ENCODE data around the gene VPS41. TPM values are rescaled to one million over a fixed set of nuclear protein-coding genes. Genes with fewer than 3 reads are reported as not detected.
A peak's percentile ranks its signal among the peaks of the same experiment; 100 is the strongest.
"Not testable (repeated sequence)": the region's sequence is repeated elsewhere in the genome, so short reads cannot be mapped to it uniquely, and the experiment has no call there.

The VPS41 gene
- total and polyA plus RNA-seq, 3 experiments from 2014 or later: 46.7 to 66.9 (median 66.0) TPM

DNA sequence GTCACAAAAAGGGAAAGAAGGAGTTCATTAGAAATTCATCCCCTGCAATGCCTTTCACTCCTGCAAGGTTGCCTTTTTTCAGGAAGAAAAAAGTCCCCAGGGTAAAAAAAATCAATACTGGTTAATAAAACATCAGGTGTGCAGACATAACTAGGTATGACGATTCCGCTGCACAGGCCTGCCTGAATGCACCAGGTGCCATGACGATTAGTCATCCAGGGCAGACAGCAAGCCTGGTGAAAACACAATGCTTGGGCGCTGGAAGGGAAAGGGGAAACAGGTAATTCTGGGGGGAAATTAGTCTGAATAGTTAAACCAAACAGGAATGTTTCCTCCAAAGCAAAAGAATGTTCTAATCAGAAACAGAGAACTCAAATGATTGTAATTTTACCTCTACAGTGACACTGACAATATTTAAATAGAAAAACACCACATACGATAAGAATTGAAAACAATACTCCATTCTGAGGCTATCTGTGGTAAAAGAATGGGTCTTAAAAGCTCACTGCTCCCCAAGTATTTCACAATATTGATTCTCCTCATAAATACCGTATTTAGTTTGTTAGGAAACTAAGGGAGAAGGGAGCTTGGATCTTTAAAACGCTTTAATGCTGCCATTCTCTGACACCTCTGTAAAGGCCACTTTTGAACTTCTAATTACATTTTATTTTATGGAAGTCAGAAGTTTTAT lies 45.2 kb downstream of the VPS41 start:
- H3K27ac Mint-ChIP-seq: peak overlapping the region in 3 of 8 donors; percentile 5 to 74 (median 22)
- CTCF ChIA-PET: no interaction called here
- H3K9me3 Mint-ChIP-seq: no peaks in the 10 kb centered on the region
- no peak overlapping the region for H3K4me3 Mint-ChIP-seq
- Histone ChIP-seq H3K4me3 (ENCODE audit: low read length) (no peak overlapping the region), H3K27ac (ENCODE audit: low read depth, low read length) (no peak overlapping the region), H3K36me3 (ENCODE audit: insufficient read depth, low read length) (peaks cover 4% of the 10 kb centered on the region), H3K4me1 (ENCODE audit: insufficient read depth, low read length) (no peaks in the 10 kb centered on the region), H3K9me3 (ENCODE audit: low read length) (no peaks in the 10 kb centered on the region), H3K27me3 (ENCODE audit: insufficient read depth, low read length, poor library complexity, severe bottlenecking) (no peaks in the 10 kb centered on the region)
- DNase-seq: no peak
- no peaks in the 10 kb centered on the region for H3K27me3 Mint-ChIP-seq
- H3K36me3 Mint-ChIP-seq: peaks cover 11 to 34% (median 12%) of the 10 kb centered on the region in 3 donors
- POLR2A ChIA-PET: no interaction called here
- peaks cover 0 to 3% (median 0%) of the 10 kb centered on the region in 3 donors for H3K4me1 Mint-ChIP-seq

DNA sequence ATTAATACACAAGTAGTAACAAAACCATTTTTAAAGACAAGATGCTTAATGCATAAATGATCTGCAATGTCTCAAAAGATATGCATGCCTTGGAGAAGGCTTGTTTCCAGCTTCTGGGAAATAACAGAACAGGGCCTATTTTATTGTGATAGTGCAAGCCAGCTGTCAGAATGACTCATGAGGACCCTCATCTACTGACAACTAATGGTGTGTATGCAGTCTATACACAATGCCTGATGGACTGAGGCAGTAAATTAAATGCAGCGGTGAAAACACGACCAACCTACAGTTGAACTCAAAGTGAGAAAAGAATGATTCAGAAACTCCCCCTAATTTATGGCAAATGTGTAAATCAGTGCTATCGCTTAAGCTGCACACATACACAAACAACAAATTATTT lies 46.3 kb downstream of the VPS41 start:
- H3K36me3 ChIP-seq (ENCODE audit: insufficient read depth, low read length): peaks cover 4% of the 10 kb centered on the region
- H3K27ac Mint-ChIP-seq: no peak overlapping the region
- ChIA-PET CTCF (no interaction called here), POLR2A (no interaction called here)
- H3K36me3 Mint-ChIP-seq: peaks cover 11 to 35% (median 12%) of the 10 kb centered on the region in 3 donors
- H3K4me3 Mint-ChIP-seq: no peak overlapping the region
- H3K9me3 ChIP-seq (ENCODE audit: low read length): no peaks in the 10 kb centered on the region
- H3K27ac ChIP-seq (ENCODE audit: low read depth, low read length): no peak overlapping the region
- no peaks in the 10 kb centered on the region for H3K27me3 Mint-ChIP-seq
- H3K4me1 Mint-ChIP-seq: peaks cover 0 to 3% (median 3%) of the 10 kb centered on the region in 3 donors
- no peaks in the 10 kb centered on the region for H3K4me1 ChIP-seq (ENCODE audit: insufficient read depth, low read length)
- H3K27me3 ChIP-seq (ENCODE audit: insufficient read depth, low read length, poor library complexity, severe bottlenecking): no peaks in the 10 kb centered on the region
- no peaks in the 10 kb centered on the region for H3K9me3 Mint-ChIP-seq
- no peak overlapping the region for H3K4me3 ChIP-seq (ENCODE audit: low read length)
- DNase-seq: no peak

DNA sequence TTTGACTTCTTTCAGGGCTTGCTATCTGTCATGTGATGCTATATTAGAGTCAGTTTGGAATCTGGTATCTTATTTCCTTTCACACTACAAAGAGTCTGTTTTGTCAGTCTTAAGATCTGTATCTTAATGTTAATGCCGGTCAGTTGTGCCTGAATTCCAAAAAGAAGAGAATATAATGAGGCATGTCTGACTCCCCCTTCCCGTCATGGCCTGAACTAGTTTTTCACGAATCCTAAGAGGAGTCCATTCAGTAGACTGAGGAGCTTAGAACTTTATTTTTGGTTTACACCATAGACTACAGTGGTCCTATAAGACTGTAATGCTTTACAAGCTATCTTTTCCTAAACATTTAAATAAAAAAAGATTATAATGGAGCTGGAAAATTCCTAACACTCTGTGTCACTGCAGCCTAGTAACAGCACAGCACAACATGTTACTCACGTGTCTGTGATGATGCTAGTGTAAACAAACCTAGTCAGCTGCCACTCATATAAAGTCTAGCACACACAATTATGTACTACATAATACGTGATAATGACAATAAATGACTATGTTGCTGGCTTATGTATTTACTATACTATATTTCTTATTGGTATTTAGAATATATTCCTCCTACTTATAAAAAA lies 50.6 kb downstream of the VPS41 start:
- Histone ChIP-seq H3K36me3 (ENCODE audit: insufficient read depth, low read length) (no peaks in the 10 kb centered on the region), H3K27me3 (ENCODE audit: insufficient read depth, low read length, poor library complexity, severe bottlenecking) (no peaks in the 10 kb centered on the region), H3K4me1 (ENCODE audit: insufficient read depth, low read length) (no peaks in the 10 kb centered on the region), H3K4me3 (ENCODE audit: low read length) (no peak overlapping the region), H3K9me3 (ENCODE audit: low read length) (no peaks in the 10 kb centered on the region), H3K27ac (ENCODE audit: low read depth, low read length) (no peak overlapping the region)
- Mint-ChIP-seq H3K9me3 (no peaks in the 10 kb centered on the region), H3K4me1 (peaks cover 16 to 22% (median 17%) of the 10 kb centered on the region in 3 donors), H3K27me3 (no peaks in the 10 kb centered on the region), H3K36me3 (peaks cover 22 to 37% (median 23%) of the 10 kb centered on the region in 3 donors), H3K27ac (no peak overlapping the region), H3K4me3 (no peak overlapping the region)
- DNase-seq: no peak
- ChIA-PET POLR2A (no interaction called here), CTCF (no interaction called here)

DNA sequence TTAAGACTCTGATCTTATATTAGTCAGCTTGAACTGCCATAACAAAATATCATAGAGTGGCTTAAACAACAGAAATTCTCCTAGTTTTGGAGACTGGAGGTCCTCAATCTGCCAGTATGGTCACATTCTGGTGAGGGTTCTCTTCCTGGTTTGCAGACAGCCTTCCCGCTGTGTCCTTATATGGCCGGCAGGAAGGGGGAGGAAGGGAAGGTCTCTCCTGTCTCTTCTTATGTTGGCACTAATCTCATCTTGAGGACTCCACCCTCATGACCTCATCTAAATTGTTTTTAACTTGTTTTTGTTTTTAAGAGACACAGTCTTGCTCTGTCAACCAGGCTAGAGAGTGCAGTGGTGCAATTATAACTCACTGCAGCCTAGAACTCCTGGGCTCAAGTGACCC lies 53.1 kb downstream of the VPS41 start:
- ChIA-PET POLR2A (no interaction called here), CTCF (no interaction called here)
- no peak overlapping the region for H3K27ac ChIP-seq (ENCODE audit: low read depth, low read length)
- no peak overlapping the region for H3K4me3 Mint-ChIP-seq
- H3K4me1 ChIP-seq (ENCODE audit: insufficient read depth, low read length): no peaks in the 10 kb centered on the region
- H3K4me1 Mint-ChIP-seq: peaks cover 16 to 22% (median 18%) of the 10 kb centered on the region in 3 donors
- no peaks in the 10 kb centered on the region for H3K36me3 ChIP-seq (ENCODE audit: insufficient read depth, low read length)
- H3K4me3 ChIP-seq (ENCODE audit: low read length): no peak overlapping the region
- H3K9me3 Mint-ChIP-seq: no peaks in the 10 kb centered on the region
- no peaks in the 10 kb centered on the region for H3K27me3 ChIP-seq (ENCODE audit: insufficient read depth, low read length, poor library complexity, severe bottlenecking)
- no peaks in the 10 kb centered on the region for H3K27me3 Mint-ChIP-seq
- peaks cover 12 to 19% (median 18%) of the 10 kb centered on the region in 3 donors for H3K36me3 Mint-ChIP-seq
- no peak overlapping the region for H3K27ac Mint-ChIP-seq
- no peak for DNase-seq
- H3K9me3 ChIP-seq (ENCODE audit: low read length): no peaks in the 10 kb centered on the region

DNA sequence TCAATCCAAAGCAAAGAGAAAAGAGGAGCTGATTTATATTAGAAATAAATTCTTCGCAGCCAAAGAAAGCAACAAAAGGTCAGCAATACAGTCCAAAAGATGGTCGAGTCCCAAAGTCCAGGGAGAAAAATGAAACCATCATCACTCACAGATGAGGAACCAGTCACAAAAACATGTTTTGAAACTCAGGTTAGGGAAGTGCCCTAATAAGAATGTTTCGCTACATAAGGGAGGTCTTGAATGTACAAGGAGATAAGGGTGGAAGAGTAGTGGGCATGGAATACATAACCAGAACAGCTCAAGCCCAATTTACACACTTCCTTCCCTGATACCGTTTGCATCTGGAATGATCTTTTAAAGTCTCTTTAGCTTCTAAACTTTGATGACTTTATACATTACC lies 53.6 kb downstream of the VPS41 start:
- CTCF ChIA-PET: interaction anchor here (0.6 kb wide), 1 partner anchor 30 kb away, joined by 3 read pairs; no protein-coding TSS in a partner anchor
- DNase-seq: no peak
- no peak overlapping the region for H3K27ac Mint-ChIP-seq
- no peaks in the 10 kb centered on the region for H3K9me3 Mint-ChIP-seq
- POLR2A ChIA-PET: no interaction called here
- no peaks in the 10 kb centered on the region for H3K4me1 ChIP-seq (ENCODE audit: insufficient read depth, low read length)
- H3K27me3 Mint-ChIP-seq: no peaks in the 10 kb centered on the region
- H3K36me3 Mint-ChIP-seq: peaks cover 10 to 18% (median 16%) of the 10 kb centered on the region in 3 donors
- no peaks in the 10 kb centered on the region for H3K27me3 ChIP-seq (ENCODE audit: insufficient read depth, low read length, poor library complexity, severe bottlenecking)
- no peak overlapping the region for H3K4me3 Mint-ChIP-seq
- H3K4me3 ChIP-seq (ENCODE audit: low read length): no peak overlapping the region
- H3K27ac ChIP-seq (ENCODE audit: low read depth, low read length): no peak overlapping the region
- no peaks in the 10 kb centered on the region for H3K9me3 ChIP-seq (ENCODE audit: low read length)
- peaks cover 16 to 22% (median 18%) of the 10 kb centered on the region in 3 donors for H3K4me1 Mint-ChIP-seq
- no peaks in the 10 kb centered on the region for H3K36me3 ChIP-seq (ENCODE audit: insufficient read depth, low read length)

DNA sequence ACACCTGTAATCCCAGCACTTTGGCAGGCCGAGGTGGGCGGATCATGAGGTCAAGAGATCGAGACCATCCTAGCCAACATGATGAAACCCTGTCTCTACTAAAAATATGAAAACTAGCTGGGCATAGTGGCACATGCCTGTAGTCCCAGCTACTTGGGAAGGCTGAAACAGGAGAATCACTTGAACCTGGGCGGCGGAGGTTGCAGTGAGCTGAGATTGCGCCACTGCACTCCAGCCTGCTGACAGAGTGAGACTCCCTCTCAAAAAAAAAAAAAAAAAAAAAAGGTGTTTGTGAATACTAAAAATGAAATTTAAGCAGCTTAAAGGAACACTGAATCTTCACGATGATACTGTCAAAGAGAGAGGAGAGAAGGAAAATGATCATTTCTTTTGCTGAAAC lies 54.0 kb downstream of the VPS41 start:
- POLR2A ChIA-PET; H3K9me3 ChIP-seq (ENCODE audit: low read length); H3K27ac ChIP-seq (ENCODE audit: low read depth, low read length); H3K9me3 Mint-ChIP-seq; DNase-seq; H3K27me3 Mint-ChIP-seq; H3K4me1 ChIP-seq (ENCODE audit: insufficient read depth, low read length); H3K4me3 Mint-ChIP-seq; H3K36me3 ChIP-seq (ENCODE audit: insufficient read depth, low read length); H3K27ac Mint-ChIP-seq; H3K4me3 ChIP-seq (ENCODE audit: low read length); H3K27me3 ChIP-seq (ENCODE audit: insufficient read depth, low read length, poor library complexity, severe bottlenecking): not testable (repeated sequence)
- CTCF ChIA-PET: interaction anchor here (0.6 kb wide), 1 partner anchor 30 kb away, joined by 3 read pairs; no protein-coding TSS in a partner anchor
- peaks cover 16 to 22% (median 18%) of the 10 kb centered on the region in 3 donors for H3K4me1 Mint-ChIP-seq
- peaks cover 10 to 13% (median 12%) of the 10 kb centered on the region in 3 donors for H3K36me3 Mint-ChIP-seq

DNA sequence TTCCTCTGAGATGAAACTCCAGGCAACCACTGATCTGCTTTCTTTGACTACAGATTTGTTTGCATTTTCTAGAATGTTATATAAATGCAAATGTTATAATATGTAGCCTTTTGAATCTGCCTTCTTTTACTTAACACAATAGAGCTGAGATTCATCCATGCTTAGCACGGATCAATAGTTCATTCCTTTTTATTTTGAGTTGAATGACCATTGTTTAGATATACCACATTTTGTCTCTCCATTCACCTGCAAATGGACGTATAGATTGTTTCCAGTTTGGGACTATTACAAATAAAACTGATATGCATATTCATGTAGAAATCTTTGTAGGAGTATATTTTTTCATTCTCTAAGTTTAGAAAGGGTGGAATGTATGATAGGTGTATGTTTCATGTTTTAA lies 57.7 kb downstream of the VPS41 start:
- H3K4me3 Mint-ChIP-seq: no peak overlapping the region
- no peaks in the 10 kb centered on the region for H3K9me3 Mint-ChIP-seq
- no peaks in the 10 kb centered on the region for H3K27me3 Mint-ChIP-seq
- Histone ChIP-seq H3K4me1 (ENCODE audit: insufficient read depth, low read length) (no peaks in the 10 kb centered on the region), H3K9me3 (ENCODE audit: low read length) (no peaks in the 10 kb centered on the region), H3K27me3 (ENCODE audit: insufficient read depth, low read length, poor library complexity, severe bottlenecking) (no peaks in the 10 kb centered on the region), H3K36me3 (ENCODE audit: insufficient read depth, low read length) (no peaks in the 10 kb centered on the region), H3K27ac (ENCODE audit: low read depth, low read length) (no peak overlapping the region), H3K4me3 (ENCODE audit: low read length) (no peak overlapping the region)
- H3K4me1 Mint-ChIP-seq: peaks cover 15 to 23% (median 16%) of the 10 kb centered on the region in 3 donors
- H3K36me3 Mint-ChIP-seq: peaks cover 15 to 20% (median 19%) of the 10 kb centered on the region in 3 donors
- no peak for DNase-seq
- no peak overlapping the region for H3K27ac Mint-ChIP-seq
- CTCF ChIA-PET: no interaction called here
- POLR2A ChIA-PET: no interaction called here

DNA sequence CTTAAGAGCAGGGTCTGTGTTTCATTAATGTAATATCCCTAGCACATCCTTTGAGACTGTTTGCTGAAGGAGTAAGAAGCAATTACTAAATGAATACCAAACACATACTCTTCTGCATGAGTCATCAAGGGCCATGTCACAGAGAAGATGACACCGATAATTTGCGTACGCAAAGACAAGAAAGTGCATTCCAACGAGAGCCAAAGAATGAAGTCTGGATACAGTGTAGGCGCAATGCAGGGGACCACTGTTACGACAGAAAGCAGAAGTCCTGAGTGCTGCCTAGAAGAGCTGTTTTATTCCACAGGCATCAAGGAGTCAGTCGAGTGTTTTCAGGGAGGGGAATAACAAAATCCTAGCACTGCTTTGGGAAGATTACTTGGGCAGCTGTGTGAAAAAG lies 62.7 kb downstream of the VPS41 start:
- H3K27ac Mint-ChIP-seq: no peak overlapping the region
- Histone ChIP-seq H3K36me3 (ENCODE audit: insufficient read depth, low read length) (no peaks in the 10 kb centered on the region), H3K4me3 (ENCODE audit: low read length) (no peak overlapping the region), H3K4me1 (ENCODE audit: insufficient read depth, low read length) (no peaks in the 10 kb centered on the region), H3K27ac (ENCODE audit: low read depth, low read length) (no peak overlapping the region), H3K27me3 (ENCODE audit: insufficient read depth, low read length, poor library complexity, severe bottlenecking) (no peaks in the 10 kb centered on the region), H3K9me3 (ENCODE audit: low read length) (no peaks in the 10 kb centered on the region)
- ChIA-PET POLR2A (no interaction called here), CTCF (no interaction called here)
- DNase-seq: no peak
- H3K27me3 Mint-ChIP-seq: no peaks in the 10 kb centered on the region
- H3K9me3 Mint-ChIP-seq: no peaks in the 10 kb centered on the region
- H3K4me1 Mint-ChIP-seq: peaks cover 14 to 20% (median 18%) of the 10 kb centered on the region in 3 donors
- no peak overlapping the region for H3K4me3 Mint-ChIP-seq
- H3K36me3 Mint-ChIP-seq: peaks cover 11 to 15% (median 13%) of the 10 kb centered on the region in 3 donors

All from CD8-positive, alpha-beta memory T cell (primary cell).